ENCODE measurements around the gene DIS3L2.

The DIS3L2 gene

DNA sequence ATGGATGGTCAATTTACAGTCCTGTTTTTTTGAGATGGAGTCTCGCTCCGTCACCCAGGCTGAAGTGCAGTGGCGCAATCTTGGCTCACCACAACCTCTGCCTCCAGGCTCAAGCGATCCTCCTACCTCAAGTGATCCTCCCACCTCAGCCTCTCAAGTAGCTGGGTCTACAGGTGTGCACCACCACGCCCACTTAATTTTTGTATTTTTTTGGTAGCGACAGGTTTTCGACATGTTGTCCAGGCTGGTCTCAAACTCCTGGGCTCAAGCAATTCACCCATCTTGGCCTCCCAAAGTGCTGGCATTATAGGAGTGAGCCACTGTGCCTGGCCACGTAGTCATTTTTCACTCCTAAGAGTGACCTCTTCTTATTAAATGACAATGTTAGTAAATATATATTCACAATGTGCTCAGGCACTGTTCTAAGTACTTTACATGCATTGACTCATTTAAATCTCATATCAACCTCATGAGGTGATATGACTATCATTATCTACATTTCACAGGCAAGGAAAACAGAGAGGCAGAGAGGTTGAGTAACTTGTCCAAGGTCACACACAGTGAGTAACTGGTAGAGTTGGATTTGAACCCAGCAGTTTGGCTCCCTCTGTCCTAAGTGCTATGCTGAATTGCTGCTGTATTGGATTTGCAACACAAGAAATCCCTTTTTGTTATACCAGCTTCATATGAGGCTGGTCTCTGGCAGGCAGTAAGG is 5.6 kb upstream of the DIS3L2 start:
- in situ Hi-C loops (cut with HindIII; ENCODE audit: low sequenced_read_pairs): no loop called here
- TF ChIP-seq, protein P1, sequence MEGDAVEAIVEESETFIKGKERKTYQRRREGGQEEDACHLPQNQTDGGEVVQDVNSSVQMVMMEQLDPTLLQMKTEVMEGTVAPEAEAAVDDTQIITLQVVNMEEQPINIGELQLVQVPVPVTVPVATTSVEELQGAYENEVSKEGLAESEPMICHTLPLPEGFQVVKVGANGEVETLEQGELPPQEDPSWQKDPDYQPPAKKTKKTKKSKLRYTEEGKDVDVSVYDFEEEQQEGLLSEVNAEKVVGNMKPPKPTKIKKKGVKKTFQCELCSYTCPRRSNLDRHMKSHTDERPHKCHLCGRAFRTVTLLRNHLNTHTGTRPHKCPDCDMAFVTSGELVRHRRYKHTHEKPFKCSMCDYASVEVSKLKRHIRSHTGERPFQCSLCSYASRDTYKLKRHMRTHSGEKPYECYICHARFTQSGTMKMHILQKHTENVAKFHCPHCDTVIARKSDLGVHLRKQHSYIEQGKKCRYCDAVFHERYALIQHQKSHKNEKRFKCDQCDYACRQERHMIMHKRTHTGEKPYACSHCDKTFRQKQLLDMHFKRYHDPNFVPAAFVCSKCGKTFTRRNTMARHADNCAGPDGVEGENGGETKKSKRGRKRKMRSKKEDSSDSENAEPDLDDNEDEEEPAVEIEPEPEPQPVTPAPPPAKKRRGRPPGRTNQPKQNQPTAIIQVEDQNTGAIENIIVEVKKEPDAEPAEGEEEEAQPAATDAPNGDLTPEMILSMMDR (IDR thresholded peaks at IDR 0.05; ENCODE audit: low read depth, low read length): no peak
- no peak overlapping the region for H3K4me3 ChIP-seq (ENCODE audit: low read depth, low read length)
- no peak for DNase-seq (ENCODE audit: low read depth, low spot score)

DNA sequence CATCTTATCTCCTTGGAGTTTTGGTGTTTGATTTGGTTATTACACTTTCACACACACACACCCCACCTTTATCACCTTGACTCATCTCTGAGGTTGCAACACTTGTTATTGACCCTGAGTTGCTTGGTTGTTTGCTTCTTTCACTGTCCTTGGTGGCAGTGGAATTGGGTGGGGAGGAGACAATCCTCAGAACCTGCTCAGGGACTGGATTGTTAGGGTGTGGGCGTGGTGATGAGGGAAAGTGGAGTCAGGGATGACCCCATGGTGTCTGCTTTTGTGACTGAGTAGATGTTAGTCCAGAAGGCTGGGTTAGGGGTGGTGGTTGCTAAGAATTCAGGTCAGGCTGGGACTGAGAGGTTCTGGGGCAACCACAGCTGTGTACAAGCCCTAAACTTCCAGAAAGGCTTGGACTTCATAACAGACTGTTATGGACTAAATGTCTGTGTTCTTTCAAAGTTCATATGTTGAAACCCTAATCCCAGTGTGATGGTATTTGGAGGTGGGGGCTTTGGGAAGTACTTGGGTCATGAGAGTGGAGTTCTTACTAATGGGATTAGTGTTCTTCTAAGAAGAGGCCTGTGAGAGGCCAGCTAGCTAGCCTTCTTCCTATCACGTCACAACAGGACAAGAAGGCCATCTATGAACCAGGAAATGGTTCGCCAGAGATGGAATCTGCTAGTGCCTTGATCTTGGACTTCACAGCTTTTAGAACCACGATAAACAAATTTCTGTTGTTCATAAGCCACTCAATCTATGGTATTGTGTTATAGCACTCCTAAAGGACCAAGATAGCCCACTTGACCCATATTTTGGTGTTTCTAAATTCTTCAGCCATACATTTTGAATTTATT is 3.4 kb upstream of the DIS3L2 start:
- in situ Hi-C loops (cut with HindIII; ENCODE audit: low sequenced_read_pairs): no loop called here
- TF ChIP-seq, protein P1 (IDR thresholded peaks at IDR 0.05; ENCODE audit: low read depth, low read length): no peak
- DNase-seq (ENCODE audit: low read depth, low spot score): no peak
- no peak overlapping the region for H3K4me3 ChIP-seq (ENCODE audit: low read depth, low read length)

DNA sequence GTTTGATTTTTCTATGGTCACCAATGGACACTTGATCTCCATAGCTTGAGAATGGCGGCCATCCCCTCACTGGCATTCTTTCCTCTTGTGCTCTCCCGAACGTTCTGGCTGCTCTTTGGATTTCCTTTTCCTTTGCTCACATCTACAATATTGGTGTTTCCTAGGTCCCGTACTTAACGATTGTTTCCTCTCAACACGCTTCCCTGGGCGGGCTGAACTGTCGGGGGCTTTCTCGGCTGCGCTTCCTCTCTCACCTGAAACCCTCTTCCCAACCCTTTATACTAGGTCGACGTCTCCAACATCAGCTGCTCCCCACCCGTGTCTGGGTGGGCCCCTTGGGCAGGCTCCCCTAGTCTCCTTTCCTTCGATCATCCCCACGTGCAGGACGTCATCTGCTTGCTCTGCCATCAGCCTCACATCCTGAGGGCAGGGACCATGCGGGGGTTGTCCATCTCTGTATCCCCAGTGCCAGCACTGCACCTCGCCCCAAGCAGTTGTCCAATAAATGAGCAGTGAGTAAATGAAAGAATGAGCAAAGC is 634 bp upstream of the DIS3L2 start:
- DNase-seq (ENCODE audit: low read depth, low spot score): no peak
- H3K4me3 ChIP-seq (ENCODE audit: low read depth, low read length): peak overlapping the region; percentile 95
- TF ChIP-seq, protein P1 (IDR thresholded peaks at IDR 0.05; ENCODE audit: low read depth, low read length): no peak

DNA sequence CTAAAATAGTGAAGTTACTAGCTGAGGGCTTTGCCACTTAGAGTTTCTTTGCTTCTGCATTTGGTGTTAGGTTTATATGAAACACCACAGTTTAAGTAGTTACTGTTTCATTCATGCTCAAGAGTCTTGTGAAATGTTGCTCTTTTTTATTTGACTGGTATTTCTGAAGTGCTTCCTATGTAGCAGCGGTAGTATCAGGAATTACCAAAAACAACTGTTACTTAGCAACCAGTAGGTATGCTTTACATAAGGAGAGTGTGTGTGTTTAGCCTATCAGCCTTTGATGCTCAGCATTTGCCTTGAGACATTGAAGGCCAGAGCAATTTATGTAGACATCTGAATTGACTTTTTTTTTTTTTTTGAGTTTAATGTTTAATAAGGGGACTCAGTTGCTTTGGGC is 3.6 kb downstream of the DIS3L2 start:
- DNase-seq (ENCODE audit: low read depth, low spot score): no peak
- in situ Hi-C loops (cut with HindIII; ENCODE audit: low sequenced_read_pairs): no loop called here
- TF ChIP-seq, protein P1 (IDR thresholded peaks at IDR 0.05; ENCODE audit: low read depth, low read length): no peak
- H3K4me3 ChIP-seq (ENCODE audit: low read depth, low read length): no peak overlapping the region

More for the DNA sequence above, 634 bp upstream of the DIS3L2 start:
- in situ Hi-C loops (cut with HindIII; ENCODE audit: low sequenced_read_pairs): no loop called here

DNA sequence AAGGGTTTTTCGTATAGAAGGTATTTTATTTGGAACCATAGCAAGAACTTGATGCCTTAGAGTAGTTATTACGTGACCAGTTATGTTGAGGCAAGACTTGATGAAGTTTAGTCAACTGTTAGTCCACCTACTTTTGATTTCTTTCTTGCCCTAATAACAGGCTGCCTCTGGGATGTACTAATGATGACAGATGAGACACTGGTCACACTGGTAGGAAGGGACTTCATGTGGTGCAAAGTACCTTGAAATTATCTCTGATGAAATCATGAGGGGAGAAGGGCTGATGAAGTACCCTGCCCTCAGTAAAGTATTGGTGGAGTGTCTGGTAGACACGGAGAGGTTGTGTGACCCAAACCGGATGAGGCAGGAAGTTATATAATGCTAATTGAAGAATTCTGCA is 5.4 kb downstream of the DIS3L2 start:
- H3K4me3 ChIP-seq (ENCODE audit: low read depth, low read length): no peak overlapping the region
- DNase-seq (ENCODE audit: low read depth, low spot score): no peak
- TF ChIP-seq, protein P1 (IDR thresholded peaks at IDR 0.05; ENCODE audit: low read depth, low read length): no peak
- in situ Hi-C loops (cut with HindIII; ENCODE audit: low sequenced_read_pairs): no loop called here

DNA sequence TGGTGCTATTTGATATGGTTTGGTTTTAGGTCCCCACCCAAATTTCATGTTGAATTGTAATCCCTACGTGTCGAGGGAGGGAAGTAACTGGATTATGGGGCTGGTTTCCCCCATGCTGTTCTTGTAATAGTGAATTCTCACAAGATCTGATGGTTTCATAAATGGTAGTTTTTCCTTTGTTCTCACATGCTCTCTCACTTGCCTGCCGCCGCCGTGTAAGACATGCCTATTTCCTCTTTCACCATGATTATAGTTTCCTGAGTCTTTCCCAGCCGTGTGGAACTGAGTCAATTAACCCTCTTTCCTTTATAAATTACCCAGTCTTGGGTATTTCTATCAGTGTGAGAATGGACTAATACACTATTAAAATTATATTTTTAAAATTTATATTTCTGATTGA is 7.3 kb downstream of the DIS3L2 start:
- in situ Hi-C loops (cut with HindIII; ENCODE audit: low sequenced_read_pairs): no loop called here
- DNase-seq (ENCODE audit: low read depth, low spot score): no peak
- no peak overlapping the region for H3K4me3 ChIP-seq (ENCODE audit: low read depth, low read length)
- TF ChIP-seq, protein P1 (IDR thresholded peaks at IDR 0.05; ENCODE audit: low read depth, low read length): no peak
